ENCODE measurements around the gene ANAPC5.
A peak's percentile ranks its signal among the peaks of the same experiment; 100 is the strongest.
"Not testable (repeated sequence)": the region's sequence is repeated elsewhere in the genome, so short reads cannot be mapped to it uniquely, and the experiment has no call there.

Gene ANAPC5

GRCh38 chr12:121310231-121310630, 42.0 kb downstream of the ANAPC5 start:
- DNase-seq (ENCODE audit: low read depth in 2 of 2), result not testable (repeated sequence)

- not testable (repeated sequence) for DNase-seq (ENCODE audit: low read depth in 2 of 2)
Observed at GRCh38 chr12:121307397-121307796, 44.8 kb downstream of the ANAPC5 start.

- DNase-seq (ENCODE audit: low read depth in 2 of 2), result no peak
Observed at GRCh38 chr12:121304306-121304705, 47.9 kb downstream of the ANAPC5 start.

GRCh38 chr12:121301876-121302275, 50.3 kb downstream of the ANAPC5 start:
- no peak for DNase-seq (ENCODE audit: low read depth in 2 of 2)

- DNase-seq (ENCODE audit: low read depth in 2 of 2), result no peak
Observed at GRCh38 chr12:121300083-121300819, 52.0 kb downstream of the ANAPC5 start.

GRCh38 chr12:121299662-121300061, 52.5 kb downstream of the ANAPC5 start:
- no peak for DNase-seq (ENCODE audit: low read depth in 2 of 2)

GRCh38 chr12:121298411-121298810, 53.8 kb downstream of the ANAPC5 start:
- DNase-seq (ENCODE audit: low read depth in 2 of 2), result not testable (repeated sequence)

- DNase-seq (ENCODE audit: low read depth in 2 of 2), result peak; percentile 19 to 29
Observed at GRCh38 chr12:121297435-121297991, 54.7 kb downstream of the ANAPC5 start.

- peak; percentile 72 to 77 for DNase-seq (ENCODE audit: low read depth in 2 of 2)
Observed at GRCh38 chr12:121296618-121297434, 55.4 kb downstream of the ANAPC5 start, which contains the start of gene CAMKK2. Gene CAMKK2, minus strand, starts transcription at chr12:121296709. Its CDS starts 22,183 bp downstream, at chr12:121274526.

- no peak for DNase-seq (ENCODE audit: low read depth in 2 of 2)
Observed at GRCh38 chr12:121295746-121296617, 56.2 kb downstream of the ANAPC5 start.

- DNase-seq (ENCODE audit: low read depth in 2 of 2), result no peak
Observed at GRCh38 chr12:121295116-121295745, 57.0 kb downstream of the ANAPC5 start.

GRCh38 chr12:121294151-121294889, 57.9 kb downstream of the ANAPC5 start:
- DNase-seq (ENCODE audit: low read depth in 2 of 2), result no peak

GRCh38 chr12:121293603-121294002, 58.6 kb downstream of the ANAPC5 start:
- no peak for DNase-seq (ENCODE audit: low read depth in 2 of 2)

- DNase-seq (ENCODE audit: low read depth in 2 of 2), result no peak
Observed at GRCh38 chr12:121290410-121290809, 61.8 kb downstream of the ANAPC5 start.

- no peak for DNase-seq (ENCODE audit: low read depth in 2 of 2)
Observed at GRCh38 chr12:121289962-121290361, 62.2 kb downstream of the ANAPC5 start.

GRCh38 chr12:121288986-121289385, 63.2 kb downstream of the ANAPC5 start:
- DNase-seq (ENCODE audit: low read depth in 2 of 2), result no peak

GRCh38 chr12:121288158-121288845, 63.9 kb downstream of the ANAPC5 start:
- no peak for DNase-seq (ENCODE audit: low read depth in 2 of 2)

- DNase-seq (ENCODE audit: low read depth in 2 of 2), result no peak
Observed at GRCh38 chr12:121287267-121287954, 64.8 kb downstream of the ANAPC5 start.

- no peak for DNase-seq (ENCODE audit: low read depth in 2 of 2)
Observed at GRCh38 chr12:121285856-121286255, 66.4 kb downstream of the ANAPC5 start.

All from activated CD8-positive, alpha-beta memory T cell treated with anti-CD3 and anti-CD28 coated beads for 4 hours (primary cell).